GM10847 (cell line): ENCODE results near the gene SDK1.

ENCODE experiments used
- POLR2A ChIP-seq: IDR thresholded peaks from 2 replicates; pipeline ENCODE4 v1.6.1; 2011; ENCODE audit not compliant: insufficient read length; ENCODE audit errors: extremely low read depth

SDK1 gene

GRCh38 chr7:3585826-3586225 lies 284.8 kb downstream of the SDK1 start:
- TF ChIP-seq POLR2A, result no peak

GRCh38 chr7:3588341-3588740 lies 287.3 kb downstream of the SDK1 start:
- no peak for TF ChIP-seq POLR2A

GRCh38 chr7:3589752-3590151 lies 288.7 kb downstream of the SDK1 start:
- no peak for TF ChIP-seq POLR2A

GRCh38 chr7:3591219-3591618 lies 290.2 kb downstream of the SDK1 start:
- TF ChIP-seq POLR2A, result no peak

GRCh38 chr7:3591944-3592343 lies 290.9 kb downstream of the SDK1 start:
- TF ChIP-seq POLR2A, result no peak

- TF ChIP-seq POLR2A, result no peak
Observed at GRCh38 chr7:3592401-3593134, 291.5 kb downstream of the SDK1 start.

- TF ChIP-seq POLR2A, result no peak
Observed at GRCh38 chr7:3594901-3595300, 293.8 kb downstream of the SDK1 start.

- no peak for TF ChIP-seq POLR2A
Observed at GRCh38 chr7:3598854-3599253, 297.8 kb downstream of the SDK1 start.

- no peak for TF ChIP-seq POLR2A
Observed at GRCh38 chr7:3605222-3605621, 304.2 kb downstream of the SDK1 start.

- TF ChIP-seq POLR2A, result no peak
Observed at GRCh38 chr7:3606436-3606835, 305.4 kb downstream of the SDK1 start.

- TF ChIP-seq POLR2A, result no peak
Observed at GRCh38 chr7:3607847-3608246, 306.8 kb downstream of the SDK1 start.

- no peak for TF ChIP-seq POLR2A
Observed at GRCh38 chr7:3616306-3616705, 315.3 kb downstream of the SDK1 start.

GRCh38 chr7:3630081-3630480 lies 329.0 kb downstream of the SDK1 start:
- TF ChIP-seq POLR2A, result no peak

GRCh38 chr7:3634396-3634795 lies 333.3 kb downstream of the SDK1 start:
- TF ChIP-seq POLR2A, result no peak

- no peak for TF ChIP-seq POLR2A
Observed at GRCh38 chr7:3636131-3636860, 335.2 kb downstream of the SDK1 start.

- no peak for TF ChIP-seq POLR2A
Observed at GRCh38 chr7:3639253-3639652, 338.2 kb downstream of the SDK1 start.

GRCh38 chr7:3641582-3641981 lies 340.5 kb downstream of the SDK1 start:
- TF ChIP-seq POLR2A, result no peak
